Thymus (tissue), 11 donors: ENCODE data around the gene FARP2. TPM values are rescaled to one million over a fixed set of nuclear protein-coding genes. Genes with fewer than 3 reads are reported as not detected.

Source experiments
- DNase-seq, 9 donors: peaks; one replicate each; pipeline ENCODE4 v3.0.0-alpha.2; 2013; ENCODE audit warnings: low spot score in 9 of 9, low read depth in 6 of 9, missing footprints in 1 of 9
- H3K27ac ChIP-seq, 2 donors: one replicate each; pipeline ENCODE4 v1.5.1; 2013; ENCODE audit warnings: control low read depth in 1 of 2, low read depth in 1 of 2, low read length in 1 of 2, mild to moderate bottlenecking in 1 of 2, moderate library complexity in 1 of 2
- H3K27me3 ChIP-seq, 2 donors: one replicate each; pipeline ENCODE4 v1.5.1; 2013; ENCODE audit warnings: low read length in 1 of 2; ENCODE audit not compliant: control insufficient read depth in 2 of 2, insufficient read depth in 1 of 2
- H3K36me3 ChIP-seq, 2 donors: one replicate each; pipeline ENCODE4 v1.5.1; 2013; ENCODE audit warnings: low read length in 1 of 2, mild to moderate bottlenecking in 1 of 2, moderate library complexity in 1 of 2; ENCODE audit not compliant: control insufficient read depth in 2 of 2, insufficient read depth in 2 of 2
- H3K4me1 ChIP-seq, 2 donors: one replicate each; pipeline ENCODE4 v1.5.1; 2013; ENCODE audit warnings: low read length in 2 of 2; ENCODE audit not compliant: control insufficient read depth in 2 of 2, insufficient read depth in 2 of 2
- H3K4me3 ChIP-seq, 2 donors: one replicate each; pipeline ENCODE4 v1.5.1; 2013; ENCODE audit warnings: low read length in 2 of 2, control low read depth in 1 of 2, mild to moderate bottlenecking in 1 of 2
- H3K9me3 ChIP-seq, 2 donors: one replicate each; pipeline ENCODE4 v1.5.1; 2013; ENCODE audit warnings: low read length in 1 of 2, mild to moderate bottlenecking in 1 of 2; ENCODE audit not compliant: control insufficient read depth in 2 of 2, insufficient read depth in 1 of 2
- WGBS: extraction: QIAGEN DNeasy Blood & Tissue Kit; methylation state at CpG from one replicate; pipeline ENCODE4 v1.1.7; 2013; 5-methylcytosine and 5-hydroxymethylcytosine counted together
- polyA plus RNA-seq: library from polyadenylated mRNA; stranded (reverse); fragments of 200-250 nt; gene quantifications from one replicate; pipeline ENCODE4 v1.2.3, GENCODE V29; 2013
- total RNA-seq: library from RNA; stranded (reverse); fragments of 120-200 nt; gene quantifications from one replicate; pipeline ENCODE4 v1.2.4, GENCODE V29; 2013
- donor health status: healthy.

The FARP2 gene
- total and polyA plus RNA-seq, 2 donors, result 16.1 to 18.2 TPM

- peaks cover 0 to 1% of the 10 kb centered on the region in 2 donors for H3K9me3 ChIP-seq
- no peaks in the 10 kb centered on the region for H3K36me3 ChIP-seq
- peaks cover 2 to 63% of the 10 kb centered on the region in 2 donors for H3K27me3 ChIP-seq
- H3K27ac ChIP-seq, result no peak overlapping the region
- no peak for DNase-seq
- H3K4me3 ChIP-seq, result no peak overlapping the region
- WGBS, result 98% methylated on average over 18 of the region's 18 CpGs
- H3K4me1 ChIP-seq, result no peaks in the 10 kb centered on the region
Observed at GRCh38 chr2:241463276-241464135, 107.4 kb downstream of the FARP2 start.

GRCh38 chr2:241465543-241465942 lies 109.5 kb downstream of the FARP2 start:
- Histone ChIP-seq H3K9me3 (peaks cover 0 to 1% of the 10 kb centered on the region in 2 donors), H3K27ac (no peak overlapping the region), H3K4me1 (peaks cover 4 to 9% of the 10 kb centered on the region in 2 donors), H3K4me3 (no peak overlapping the region), H3K27me3 (peaks cover 2 to 54% of the 10 kb centered on the region in 2 donors), H3K36me3 (no peaks in the 10 kb centered on the region)
- 91% methylated on average over 12 of the region's 12 CpGs for WGBS
- DNase-seq, result no peak

GRCh38 chr2:241466230-241466629 lies 110.1 kb downstream of the FARP2 start:
- Histone ChIP-seq H3K36me3 (no peaks in the 10 kb centered on the region), H3K9me3 (peaks cover 0 to 1% of the 10 kb centered on the region in 2 donors), H3K27ac (no peak overlapping the region), H3K27me3 (peaks cover 2 to 55% of the 10 kb centered on the region in 2 donors), H3K4me1 (peaks cover 4 to 9% of the 10 kb centered on the region in 2 donors), H3K4me3 (no peak overlapping the region)
- DNase-seq, result no peak
- WGBS, result 86% methylated on average over 10 of the region's 10 CpGs

- no peak overlapping the region for H3K27ac ChIP-seq
- 92% methylated on average over 23 of the region's 23 CpGs for whole genome bisulfite sequencing
- no peak for DNase-seq
- H3K4me1 ChIP-seq, result peaks cover 4 to 9% of the 10 kb centered on the region in 2 donors
- H3K4me3 ChIP-seq, result no peak overlapping the region
- H3K9me3 ChIP-seq, result peaks cover 0 to 1% of the 10 kb centered on the region in 2 donors
- peaks cover 2 to 61% of the 10 kb centered on the region in 2 donors for H3K27me3 ChIP-seq
- H3K36me3 ChIP-seq, result no peaks in the 10 kb centered on the region
Observed at GRCh38 chr2:241467777-241468475, 111.8 kb downstream of the FARP2 start.

GRCh38 chr2:241468476-241468781 lies 112.3 kb downstream of the FARP2 start:
- no peak overlapping the region for H3K27ac ChIP-seq
- H3K36me3 ChIP-seq, result no peaks in the 10 kb centered on the region
- peaks cover 0 to 1% of the 10 kb centered on the region in 2 donors for H3K9me3 ChIP-seq
- 91% methylated on average over 2 of the region's 2 CpGs for WGBS
- H3K4me1 ChIP-seq, result peaks cover 4 to 9% of the 10 kb centered on the region in 2 donors
- H3K27me3 ChIP-seq, result peaks cover 2 to 62% of the 10 kb centered on the region in 2 donors
- no peak overlapping the region for H3K4me3 ChIP-seq
- DNase-seq, result no peak

GRCh38 chr2:241469746-241470145 lies 113.7 kb downstream of the FARP2 start:
- Histone ChIP-seq H3K4me3 (no peak overlapping the region), H3K9me3 (peaks cover 0 to 1% of the 10 kb centered on the region in 2 donors), H3K36me3 (no peaks in the 10 kb centered on the region), H3K4me1 (peaks cover 4 to 9% of the 10 kb centered on the region in 2 donors), H3K27ac (no peak overlapping the region), H3K27me3 (peaks cover 2 to 61% of the 10 kb centered on the region in 2 donors)
- peak in 6 of 9 donors; percentile 11 to 61 (median 18) for DNase-seq
- 28% methylated on average over 2 of the region's 2 CpGs for WGBS

GRCh38 chr2:241473399-241473798 lies 117.3 kb downstream of the FARP2 start:
- Histone ChIP-seq H3K4me1 (peaks cover 4 to 9% of the 10 kb centered on the region in 2 donors), H3K27ac (no peak overlapping the region), H3K27me3 (peaks cover 2 to 38% of the 10 kb centered on the region in 2 donors), H3K9me3 (peaks cover 0 to 3% of the 10 kb centered on the region in 2 donors), H3K36me3 (peaks cover 0 to 2% of the 10 kb centered on the region in 2 donors), H3K4me3 (no peak overlapping the region)
- WGBS, result 96% methylated on average over 3 of the region's 3 CpGs
- no peak for DNase-seq

- peaks cover 0 to 3% of the 10 kb centered on the region in 2 donors for H3K9me3 ChIP-seq
- peaks cover 0 to 38% of the 10 kb centered on the region in 2 donors for H3K27me3 ChIP-seq
- peaks cover 0 to 1% of the 10 kb centered on the region in 2 donors for H3K4me1 ChIP-seq
- WGBS, result 97% methylated on average over 3 of the region's 3 CpGs
- no peak overlapping the region for H3K4me3 ChIP-seq
- DNase-seq, result no peak
- no peak overlapping the region for H3K27ac ChIP-seq
- H3K36me3 ChIP-seq, result peaks cover 0 to 3% of the 10 kb centered on the region in 2 donors
Observed at GRCh38 chr2:241475267-241475666, 119.2 kb downstream of the FARP2 start.

GRCh38 chr2:241478166-241478565 lies 122.1 kb downstream of the FARP2 start:
- Histone ChIP-seq H3K36me3 (peaks cover 0 to 3% of the 10 kb centered on the region in 2 donors), H3K27ac (no peak overlapping the region), H3K4me1 (no peaks in the 10 kb centered on the region), H3K9me3 (peaks cover 0 to 3% of the 10 kb centered on the region in 2 donors), H3K27me3 (peaks cover 0 to 20% of the 10 kb centered on the region in 2 donors), H3K4me3 (no peak overlapping the region)
- DNase-seq, result no peak
- WGBS, result 92% methylated on average over 8 of the region's 8 CpGs
